H9 (cell line): ENCODE data around the gene DNAJC5. TPM values are rescaled to one million over a fixed set of nuclear protein-coding genes. Genes with fewer than 3 reads are reported as not detected.
"Not testable (repeated sequence)": the region's sequence is repeated elsewhere in the genome, so short reads cannot be mapped to it uniquely, and the experiment has no call there.

ENCODE experiments used
- DNase-seq: peaks from one replicate; pipeline ENCODE4 v3.0.0-alpha.2; 2017
- H2AFZ ChIP-seq: one replicate; pipeline ENCODE4 v1.6.1; 2013; ENCODE audit warnings: mild to moderate bottlenecking, low read length, control low read depth, moderate library complexity
- H2AK5ac ChIP-seq: 2 replicates; pipeline ENCODE4 v1.6.1; 2013; ENCODE audit warnings: low read length, control low read depth, mixed read lengths; ENCODE audit not compliant: insufficient read length
- H2BK120ac ChIP-seq: one replicate; pipeline ENCODE4 v1.6.1; 2013; ENCODE audit warnings: low read depth, mild to moderate bottlenecking, low read length, control low read depth, inconsistent platforms; ENCODE audit not compliant: poor library complexity, severe bottlenecking
- H2BK12ac ChIP-seq: 2 replicates; pipeline ENCODE4 v1.6.1; 2013; ENCODE audit warnings: low read length, control low read depth, mixed read lengths, low read depth; ENCODE audit not compliant: insufficient read length
- H2BK15ac ChIP-seq: 2 replicates; pipeline ENCODE4 v1.6.1; 2013; ENCODE audit warnings: low read depth, low read length, control low read depth
- H2BK20ac ChIP-seq: one replicate; pipeline ENCODE4 v1.6.1; 2013; ENCODE audit warnings: low read depth, mild to moderate bottlenecking, low read length, control low read depth, inconsistent platforms; ENCODE audit not compliant: poor library complexity, severe bottlenecking
- H2BK5ac ChIP-seq: 2 replicates; pipeline ENCODE4 v1.6.1; 2013; ENCODE audit warnings: low read length, control low read depth, mixed read lengths; ENCODE audit not compliant: insufficient read length
- H3K14ac ChIP-seq: 2 replicates; pipeline ENCODE4 v1.6.1; 2013; ENCODE audit warnings: low read length, control low read depth; ENCODE audit not compliant: insufficient read depth
- H3K18ac ChIP-seq: 2 replicates; pipeline ENCODE4 v1.6.1; 2013; ENCODE audit warnings: low read depth, mild to moderate bottlenecking, mixed read lengths, low read length, control low read depth; ENCODE audit not compliant: insufficient read length
- H3K23ac ChIP-seq: 2 replicates; pipeline ENCODE4 v1.6.1; 2013; ENCODE audit warnings: low read length, control low read depth, mixed read lengths, low read depth; ENCODE audit not compliant: insufficient read length
- H3K23me2 ChIP-seq: 2 replicates; pipeline ENCODE4 v1.6.1; 2013; ENCODE audit warnings: low read depth, mild to moderate bottlenecking, mixed read lengths, low read length, control low read depth; ENCODE audit not compliant: insufficient read length, poor library complexity, severe bottlenecking
- H3K27ac ChIP-seq: 2 replicates; pipeline ENCODE4 v1.5.1; 2013; ENCODE audit warnings: low read length, control low read depth, mixed read lengths, low read depth; ENCODE audit not compliant: insufficient read length
- H3K27me3 ChIP-seq: 2 replicates; pipeline ENCODE4 v1.6.1; 2013; ENCODE audit warnings: low read length, control low read depth, inconsistent platforms; ENCODE audit not compliant: insufficient read depth
- H3K4ac ChIP-seq: 2 replicates; pipeline ENCODE4 v1.6.1; 2013; ENCODE audit warnings: low read depth, mild to moderate bottlenecking, control low read depth, inconsistent platforms, low read length, moderate library complexity
- H3K4me1 ChIP-seq: 2 replicates; pipeline ENCODE4 v1.6.1; 2013; ENCODE audit warnings: low read length, control low read depth, inconsistent platforms; ENCODE audit not compliant: insufficient read depth
- H3K4me2 ChIP-seq: 2 replicates; pipeline ENCODE4 v1.6.1; 2013; ENCODE audit warnings: low read length, control low read depth, mixed read lengths; ENCODE audit not compliant: insufficient read length, insufficient read depth
- H3K56ac ChIP-seq: 2 replicates; pipeline ENCODE4 v1.6.1; 2013; ENCODE audit warnings: low read depth, mild to moderate bottlenecking, mixed read lengths, low read length, control low read depth; ENCODE audit not compliant: insufficient read length
- H3K79me1 ChIP-seq: 2 replicates; pipeline ENCODE4 v1.6.1; 2013; ENCODE audit warnings: low read depth, mild to moderate bottlenecking, moderate library complexity, low read length, control low read depth, inconsistent platforms; ENCODE audit not compliant: insufficient read depth, poor library complexity, severe bottlenecking
- H3K79me2 ChIP-seq: 2 replicates; pipeline ENCODE4 v1.6.1; 2013; ENCODE audit warnings: low read length, control low read depth, inconsistent platforms; ENCODE audit not compliant: insufficient read depth
- H3K9ac ChIP-seq: 2 replicates; pipeline ENCODE4 v1.6.1; 2013; ENCODE audit warnings: low read length, control low read depth, mixed read lengths; ENCODE audit not compliant: insufficient read length; ENCODE audit errors: extremely low read depth
- H3K9me3 ChIP-seq: one replicate; pipeline ENCODE4 v1.6.1; 2013; ENCODE audit warnings: low read depth, low read length, inconsistent platforms; ENCODE audit not compliant: control insufficient read depth
- H3T11ph ChIP-seq: one replicate; pipeline ENCODE4 v1.6.1; 2013; ENCODE audit warnings: mild to moderate bottlenecking, low read length, control low read depth, inconsistent platforms
- H4K20me1 ChIP-seq: one replicate; pipeline ENCODE4 v1.6.1; 2013; ENCODE audit not compliant: control insufficient read depth, insufficient read length, insufficient read depth
- H4K5ac ChIP-seq: 2 replicates; pipeline ENCODE4 v1.6.1; 2013; ENCODE audit warnings: low read depth, mild to moderate bottlenecking, mixed read lengths, low read length, control low read depth; ENCODE audit not compliant: insufficient read length
- H4K8ac ChIP-seq: replicated peaks from 2 replicates; pipeline ENCODE4 v1.6.1; 2013; ENCODE audit warnings: low read length, control low read depth, mixed read lengths, low read depth; ENCODE audit not compliant: insufficient read length
- H4K91ac ChIP-seq: 2 replicates; pipeline ENCODE4 v1.6.1; 2013; ENCODE audit warnings: low read depth, mild to moderate bottlenecking, moderate library complexity, mixed read lengths, low read length, control low read depth; ENCODE audit not compliant: insufficient read length
- H3K27ac Mint-ChIP-seq, 3 experiments: 2 replicates in 2 of 3; 3 replicates in 1 of 3; pipeline ENCODE4 v1.8.0; 2020 to 2021; ENCODE audit warnings: mixed read lengths in 3 of 3, mild to moderate bottlenecking in 1 of 3, moderate library complexity in 1 of 3
- H3K27me3 Mint-ChIP-seq: 2 replicates; pipeline ENCODE4 v1.8.0; 2021; ENCODE audit warnings: low read depth, mild to moderate bottlenecking, moderate library complexity, mixed read lengths
- H3K36me3 Mint-ChIP-seq, 3 experiments: 2 replicates in 2 of 3; 3 replicates in 1 of 3; pipeline ENCODE4 v1.8.0; 2020 to 2021; ENCODE audit warnings: low read depth in 3 of 3, mixed read lengths in 3 of 3; ENCODE audit not compliant: insufficient read depth in 1 of 3
- H3K4me1 Mint-ChIP-seq, 2 experiments: 2 replicates each; pipeline ENCODE4 v1.8.0; 2020; ENCODE audit warnings: mixed read lengths in 2 of 2
- H3K4me3 Mint-ChIP-seq, 2 experiments: 2 replicates in 1 of 2; 3 replicates in 1 of 2; pipeline ENCODE4 v1.8.0; 2020 to 2021; ENCODE audit warnings: mild to moderate bottlenecking in 2 of 2, mixed read lengths in 2 of 2, moderate library complexity in 1 of 2
- H3K9me3 Mint-ChIP-seq, 2 experiments: 2 replicates in 1 of 2; 3 replicates in 1 of 2; pipeline ENCODE4 v1.8.0; 2020; ENCODE audit warnings: mild to moderate bottlenecking in 2 of 2, mixed read lengths in 2 of 2, moderate library complexity in 1 of 2
- CTCF ChIP-seq: fragments of 200-600 bp; sonication (generic); conservative IDR thresholded peaks from 3 replicates; pipeline ENCODE4 v1.8.0; 2021; ENCODE audit warnings: antibody characterized with exemption, mild to moderate bottlenecking
- WGBS: extraction: QIAGEN DNeasy Blood & Tissue Kit; methylation state at CpG from one replicate; pipeline ENCODE4 v1.1.7; 2013; ENCODE audit warnings: missing lambda C conversion rate, low lambda C conversion rate, mixed read lengths; ENCODE audit not compliant: insufficient read length; ENCODE audit errors: extremely low coverage; 5-methylcytosine and 5-hydroxymethylcytosine counted together
- total RNA-seq: library from RNA; stranded (reverse); gene quantifications from 2 replicates; pipeline ENCODE4 v1.2.1, GENCODE V29; 2021

DNAJC5 gene
- total RNA-seq, 1 experiment from 2014 or later = 43.0 TPM

GRCh38 chr20:63974402-63975200, 79.7 kb downstream of the DNAJC5 start:
- Histone ChIP-seq H2BK20ac (no peak overlapping the region), H3K27me3 (no peaks in the 10 kb centered on the region; the same call in 1 of the 2 replicates), H3K79me1 (no peaks in the 10 kb centered on the region), H2BK5ac (no peak overlapping the region), H4K20me1 (no peaks in the 10 kb centered on the region), H3K9ac (no peak overlapping the region), H3K79me2 (no peaks in the 10 kb centered on the region), H2AK5ac (no peak overlapping the region), H2BK120ac (no peak overlapping the region), H2AFZ (no peak overlapping the region), H2BK15ac (no peak overlapping the region), H3T11ph (no peak overlapping the region), H3K4ac (no peak overlapping the region), H3K4me1 (no peaks in the 10 kb centered on the region), H3K14ac (no peak overlapping the region), H4K8ac (no peak overlapping the region), H3K9me3 (no peaks in the 10 kb centered on the region), H3K56ac (no peak overlapping the region), H3K4me2 (no peak overlapping the region), H3K27ac (no peak overlapping the region), H3K18ac (no peak overlapping the region), H4K5ac (no peak overlapping the region), H2BK12ac (no peak overlapping the region), H3K23ac (no peak overlapping the region), H4K91ac (no peak overlapping the region), H3K23me2 (peaks cover 14% of the 10 kb centered on the region)
- WGBS = no CpG with 5 or more reads among the region's 19 CpGs
- DNase-seq = peak; percentile 23
- peaks cover 16% of the 10 kb centered on the region for H3K27me3 Mint-ChIP-seq
- TF ChIP-seq CTCF = no peak
- peak overlapping the region in 1 of 2 experiments; percentile 6; a peak in 2 of 5 replicates for H3K4me3 Mint-ChIP-seq
- H3K4me1 Mint-ChIP-seq = peaks cover 18 to 22% of the 10 kb centered on the region in 2 experiments
- H3K36me3 Mint-ChIP-seq = peaks cover 0 to 3% (median 3%) of the 10 kb centered on the region in 3 experiments; a peak in 2 of 7 replicates
- no peaks in the 10 kb centered on the region for H3K9me3 Mint-ChIP-seq
- peak overlapping the region in 1 of 3 experiments; percentile 33; a peak in 2 of 7 replicates for H3K27ac Mint-ChIP-seq

GRCh38 chr20:63976511-63976910, 81.6 kb downstream of the DNAJC5 start:
- not testable (repeated sequence) for H3K14ac ChIP-seq, H4K8ac ChIP-seq, H3K4me1 ChIP-seq, H2BK20ac ChIP-seq, H3K27ac ChIP-seq, H3K4me3 Mint-ChIP-seq, H3K79me2 ChIP-seq, DNase-seq, H4K91ac ChIP-seq, H2AK5ac ChIP-seq, H3K9me3 Mint-ChIP-seq, H3K56ac ChIP-seq, H4K5ac ChIP-seq, H3T11ph ChIP-seq, H3K27me3 ChIP-seq, H3K9ac ChIP-seq, H3K27ac Mint-ChIP-seq, H2BK120ac ChIP-seq, H3K4ac ChIP-seq, H3K9me3 ChIP-seq, H3K4me2 ChIP-seq, H3K23ac ChIP-seq, H3K18ac ChIP-seq, H3K79me1 ChIP-seq, H2BK15ac ChIP-seq, H3K27me3 Mint-ChIP-seq, H4K20me1 ChIP-seq, H2BK12ac ChIP-seq, H2BK5ac ChIP-seq, H2AFZ ChIP-seq, H3K36me3 Mint-ChIP-seq
- WGBS = no CpG with 5 or more reads among the region's 7 CpGs
- H3K23me2 ChIP-seq = peaks cover 13% of the 10 kb centered on the region
- peaks cover 29 to 31% of the 10 kb centered on the region in 2 experiments for H3K4me1 Mint-ChIP-seq
